Stimulated activated naive CD8-positive, alpha-beta T cell treated with anti-CD3 and anti-CD28 coated beads, Interleukin-15, Interleukin-2, amounts not matched to agents 100 ng/mL and 50 ng/mL, for 24 hours (primary cell): ENCODE data around the gene CPNE8.

Experiments
- H3K27ac Mint-ChIP-seq: one replicate; pipeline ENCODE4 v1.8.0; 2021; ENCODE audit warnings: mild to moderate bottlenecking, mixed read lengths
- H3K27me3 Mint-ChIP-seq: one replicate; pipeline ENCODE4 v1.8.0; 2021; ENCODE audit warnings: mixed read lengths
- H3K36me3 Mint-ChIP-seq: one replicate; pipeline ENCODE4 v1.8.0; 2021; ENCODE audit warnings: low read depth, mixed read lengths
- H3K4me1 Mint-ChIP-seq: one replicate; pipeline ENCODE4 v1.8.0; 2021; ENCODE audit warnings: low read depth, mixed read lengths
- H3K4me3 Mint-ChIP-seq: one replicate; pipeline ENCODE4 v1.8.0; 2021; ENCODE audit warnings: mild to moderate bottlenecking, mixed read lengths
- H3K9me3 Mint-ChIP-seq: one replicate; pipeline ENCODE4 v1.8.0; 2021; ENCODE audit warnings: mixed read lengths

Gene CPNE8

DNA sequence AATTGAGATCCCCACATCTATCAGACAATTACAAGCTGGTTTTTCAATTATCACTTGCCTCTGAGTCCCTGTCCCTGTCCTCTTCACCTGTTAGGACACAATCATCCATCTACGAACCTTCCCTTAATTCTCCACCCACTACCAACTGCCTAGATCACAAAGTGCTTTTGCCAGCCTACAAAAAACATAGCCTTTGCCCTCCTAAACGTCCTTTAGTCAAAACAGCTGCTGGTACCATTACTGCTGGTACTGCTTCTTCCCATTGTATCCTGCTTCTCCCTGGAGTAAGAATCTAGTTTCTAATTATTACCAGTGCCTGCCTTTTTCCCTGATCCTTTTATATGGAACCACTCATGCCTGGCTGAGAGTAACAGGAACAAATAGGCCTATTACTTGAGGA is 82.1 kb downstream of the CPNE8 start:
- H3K27me3 Mint-ChIP-seq = no peaks in the 10 kb centered on the region
- H3K27ac Mint-ChIP-seq = no peak overlapping the region
- no peaks in the 10 kb centered on the region for H3K4me1 Mint-ChIP-seq
- peaks cover 4% of the 10 kb centered on the region for H3K36me3 Mint-ChIP-seq
- H3K9me3 Mint-ChIP-seq = no peaks in the 10 kb centered on the region
- H3K4me3 Mint-ChIP-seq = no peak overlapping the region

DNA sequence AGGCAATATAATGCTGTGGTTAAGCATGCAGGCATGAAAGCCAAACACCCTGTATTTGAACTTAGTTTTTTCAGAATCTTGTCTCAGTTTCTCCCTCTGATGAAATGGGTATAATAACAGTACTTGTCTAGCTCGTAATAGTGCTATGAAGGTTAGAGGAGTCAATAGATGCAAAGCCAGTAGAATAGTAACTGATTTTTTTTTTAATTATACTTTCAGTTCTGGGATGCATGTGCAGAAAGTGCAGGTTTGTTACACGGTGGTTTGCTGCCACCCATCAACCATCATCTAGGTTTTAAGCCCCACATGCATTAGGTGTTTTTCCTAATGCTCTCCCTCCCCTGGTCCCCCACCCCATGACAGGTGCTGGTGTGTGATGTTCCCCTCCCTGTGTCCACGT is 87.4 kb downstream of the CPNE8 start:
- Mint-ChIP-seq H3K4me1 (no peaks in the 10 kb centered on the region), H3K27me3 (no peaks in the 10 kb centered on the region), H3K4me3 (no peak overlapping the region), H3K36me3 (no peaks in the 10 kb centered on the region), H3K27ac (no peak overlapping the region), H3K9me3 (no peaks in the 10 kb centered on the region)

DNA sequence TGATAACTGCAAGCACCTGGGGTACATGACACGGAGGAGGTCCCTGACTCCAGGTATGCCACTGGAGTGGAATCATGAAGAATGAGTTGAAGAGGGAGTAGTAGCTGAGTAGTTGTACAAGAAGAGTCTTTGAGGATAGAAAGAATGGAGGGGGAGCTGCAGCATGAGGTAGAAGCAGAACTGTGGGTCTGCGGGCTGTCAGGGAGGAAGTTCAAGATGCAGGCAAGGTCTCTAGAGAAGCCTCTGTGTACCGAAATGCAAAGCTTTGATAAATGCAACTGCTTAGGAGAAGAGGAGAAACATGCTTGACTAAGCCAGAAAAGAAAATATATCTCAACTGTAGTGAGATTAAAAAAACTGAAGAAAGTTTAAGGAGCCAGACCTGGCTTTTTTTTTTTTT is 91.5 kb downstream of the CPNE8 start:
- H3K36me3 Mint-ChIP-seq = peaks cover 5% of the 10 kb centered on the region
- H3K4me1 Mint-ChIP-seq = no peaks in the 10 kb centered on the region
- no peak overlapping the region for H3K4me3 Mint-ChIP-seq
- no peaks in the 10 kb centered on the region for H3K27me3 Mint-ChIP-seq
- peaks cover 10% of the 10 kb centered on the region for H3K9me3 Mint-ChIP-seq
- H3K27ac Mint-ChIP-seq = no peak overlapping the region

DNA sequence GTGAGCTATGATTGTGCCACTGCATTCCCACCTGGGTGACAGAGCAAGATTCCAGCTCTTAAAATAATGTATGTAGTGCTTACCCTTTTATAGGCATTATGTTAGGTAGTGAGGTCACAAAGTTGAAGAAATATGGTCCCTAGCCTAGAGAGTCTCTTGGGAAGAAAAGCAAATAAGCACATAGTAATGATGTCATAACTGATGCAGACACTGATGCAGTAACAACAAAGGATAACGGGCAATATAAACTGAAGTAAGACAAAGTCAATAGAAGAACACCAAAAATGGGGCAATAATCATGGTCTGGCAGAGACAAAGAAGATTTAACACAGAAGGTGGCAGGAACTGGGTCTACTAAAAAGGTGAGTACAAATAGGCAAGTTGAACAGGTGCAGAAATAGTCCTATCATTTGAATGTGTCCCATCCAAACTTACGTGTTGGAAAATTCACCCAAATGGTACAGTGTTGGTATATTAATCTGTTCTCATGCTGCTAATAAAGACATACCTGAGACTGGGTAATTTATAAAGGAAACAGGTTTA is 93.5 kb downstream of the CPNE8 start:
- Mint-ChIP-seq H3K27me3 (no peaks in the 10 kb centered on the region), H3K36me3 (peaks cover 5% of the 10 kb centered on the region), H3K9me3 (peaks cover 10% of the 10 kb centered on the region), H3K27ac (no peak overlapping the region), H3K4me1 (no peaks in the 10 kb centered on the region), H3K4me3 (no peak overlapping the region)

DNA sequence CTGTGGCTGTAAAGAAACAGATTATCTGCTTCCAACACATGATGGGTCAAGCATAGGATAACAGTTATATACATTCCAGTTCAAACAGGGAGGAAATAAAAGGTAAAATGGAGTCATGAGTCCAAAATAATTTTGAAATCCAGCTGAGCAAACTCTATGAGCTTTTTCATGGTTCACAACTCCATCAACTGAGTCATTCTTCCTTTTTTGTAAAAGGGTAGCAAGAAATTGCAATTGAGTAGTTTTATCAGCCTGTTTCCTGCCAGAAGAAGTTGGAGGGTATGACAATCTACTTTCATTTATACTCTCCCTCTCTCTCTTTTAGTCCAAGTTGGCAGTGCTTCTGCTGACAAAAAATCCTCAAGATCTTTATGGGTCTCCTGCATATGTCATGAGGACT is 95.6 kb downstream of the CPNE8 start:
- Mint-ChIP-seq H3K9me3 (peaks cover 10% of the 10 kb centered on the region), H3K4me1 (no peaks in the 10 kb centered on the region), H3K36me3 (peaks cover 5% of the 10 kb centered on the region), H3K4me3 (no peak overlapping the region), H3K27me3 (no peaks in the 10 kb centered on the region), H3K27ac (no peak overlapping the region)

DNA sequence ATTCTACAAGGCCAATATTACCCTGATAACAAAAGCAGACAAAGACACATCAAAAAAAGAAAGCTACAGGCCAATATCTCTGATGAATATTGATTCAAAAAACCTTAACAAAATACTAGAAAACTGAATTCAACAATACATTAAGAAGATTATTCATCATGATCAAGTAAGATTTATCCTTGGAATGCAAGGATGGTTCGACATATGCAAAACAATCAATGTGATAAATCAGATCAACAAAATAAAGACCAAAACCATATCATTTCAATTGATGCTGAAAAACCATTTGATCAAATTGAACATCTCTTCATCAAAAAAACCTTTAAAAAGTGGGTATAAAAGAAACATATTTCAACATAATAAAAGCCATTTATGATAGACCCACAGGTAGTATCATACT is 117.3 kb downstream of the CPNE8 start:
- no peaks in the 10 kb centered on the region for H3K27me3 Mint-ChIP-seq
- H3K4me3 Mint-ChIP-seq = no peak overlapping the region
- H3K9me3 Mint-ChIP-seq = peaks cover 43% of the 10 kb centered on the region
- no peak overlapping the region for H3K27ac Mint-ChIP-seq
- peaks cover 12% of the 10 kb centered on the region for H3K36me3 Mint-ChIP-seq
- no peaks in the 10 kb centered on the region for H3K4me1 Mint-ChIP-seq

DNA sequence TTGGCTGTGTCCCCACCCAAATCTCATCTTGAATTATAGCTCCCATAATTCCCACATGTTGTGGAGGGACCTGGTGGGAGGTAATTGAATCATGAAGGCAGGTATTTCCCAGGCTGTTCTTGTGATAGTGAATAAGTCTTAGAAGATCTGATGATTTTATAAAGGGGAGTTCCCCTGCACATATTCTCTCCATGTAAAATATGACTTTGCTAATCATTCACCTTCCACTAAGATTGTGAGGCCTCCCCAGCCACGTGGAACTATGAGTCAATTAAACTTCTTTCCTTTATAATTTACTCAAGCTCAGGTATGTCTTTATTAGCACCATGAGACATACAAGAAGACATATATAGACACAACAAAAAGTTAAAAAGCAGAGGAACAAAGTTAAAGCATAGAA is 120.0 kb downstream of the CPNE8 start:
- H3K4me1 Mint-ChIP-seq = no peaks in the 10 kb centered on the region
- H3K27me3 Mint-ChIP-seq = no peaks in the 10 kb centered on the region
- no peak overlapping the region for H3K4me3 Mint-ChIP-seq
- H3K9me3 Mint-ChIP-seq = peaks cover 40% of the 10 kb centered on the region
- no peak overlapping the region for H3K27ac Mint-ChIP-seq
- peaks cover 8% of the 10 kb centered on the region for H3K36me3 Mint-ChIP-seq

DNA sequence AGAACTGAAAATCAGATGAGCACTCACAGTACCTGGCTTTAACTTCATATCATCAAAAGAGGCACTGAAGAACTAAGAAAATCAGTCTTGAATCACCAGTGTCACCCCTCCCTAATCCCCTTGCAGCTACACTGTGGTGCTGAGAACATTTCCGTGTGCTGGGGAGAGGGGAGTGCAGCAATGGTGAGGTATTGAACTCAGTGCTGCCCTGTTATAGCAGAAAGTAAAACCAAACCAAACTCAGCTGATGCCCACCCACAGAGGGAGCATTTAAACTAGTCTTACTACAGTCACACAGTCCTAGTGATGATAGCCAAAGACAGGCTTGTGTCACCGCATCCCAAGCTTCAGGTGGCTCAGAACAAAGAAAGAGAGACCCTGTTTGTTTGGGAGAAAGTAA is 122.1 kb downstream of the CPNE8 start:
- peaks cover 32% of the 10 kb centered on the region for H3K9me3 Mint-ChIP-seq
- no peak overlapping the region for H3K27ac Mint-ChIP-seq
- H3K36me3 Mint-ChIP-seq = no peaks in the 10 kb centered on the region
- H3K4me1 Mint-ChIP-seq = no peaks in the 10 kb centered on the region
- H3K4me3 Mint-ChIP-seq = no peak overlapping the region
- no peaks in the 10 kb centered on the region for H3K27me3 Mint-ChIP-seq

DNA sequence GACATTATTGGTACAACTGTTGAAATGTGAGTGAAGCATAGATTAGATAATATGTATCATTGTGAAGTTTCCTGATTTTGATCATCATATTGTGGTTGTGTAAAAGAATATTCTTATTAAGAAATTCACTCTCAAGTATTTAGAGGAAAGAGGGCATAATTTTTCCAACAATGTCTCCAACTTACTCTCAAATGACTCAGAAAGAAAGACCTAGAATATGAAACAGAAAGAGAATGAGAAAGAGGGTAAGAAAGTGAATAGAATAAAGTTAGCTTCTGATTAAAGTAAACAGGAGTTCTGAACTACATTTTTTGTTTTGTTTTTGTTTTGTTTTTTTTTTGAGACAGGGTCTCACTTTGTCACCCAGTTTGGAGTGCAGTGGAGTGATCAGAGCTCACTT is 123.0 kb downstream of the CPNE8 start:
- H3K4me1 Mint-ChIP-seq = no peaks in the 10 kb centered on the region

DNA sequence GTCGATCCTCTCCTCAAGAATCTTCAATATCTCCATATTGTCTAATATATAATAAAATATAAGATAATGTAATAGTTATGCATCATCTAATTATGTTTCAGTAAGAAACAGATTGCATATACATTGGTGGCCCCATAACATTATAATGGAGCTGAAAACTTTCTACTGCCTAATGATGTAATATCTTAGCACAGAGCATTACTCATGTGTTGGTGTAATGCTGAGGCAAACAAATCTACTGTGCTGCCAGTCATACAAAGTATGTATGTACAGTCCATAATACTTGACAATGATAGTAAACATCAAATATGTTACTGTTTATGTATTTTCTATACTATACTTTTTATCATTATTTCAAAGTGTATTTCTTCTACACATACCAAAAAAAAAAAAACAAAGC is 128.7 kb downstream of the CPNE8 start:
- peaks cover 10% of the 10 kb centered on the region for H3K4me1 Mint-ChIP-seq
- H3K27ac Mint-ChIP-seq = no peak overlapping the region
- no peak overlapping the region for H3K4me3 Mint-ChIP-seq
- peaks cover 9% of the 10 kb centered on the region for H3K9me3 Mint-ChIP-seq
- H3K36me3 Mint-ChIP-seq = no peaks in the 10 kb centered on the region
- H3K27me3 Mint-ChIP-seq = no peaks in the 10 kb centered on the region

More for the DNA sequence above, 123.0 kb downstream of the CPNE8 start:
- no peak overlapping the region for H3K4me3 Mint-ChIP-seq
- H3K9me3 Mint-ChIP-seq = peaks cover 23% of the 10 kb centered on the region
- H3K27me3 Mint-ChIP-seq = no peaks in the 10 kb centered on the region
- no peak overlapping the region for H3K27ac Mint-ChIP-seq
- H3K36me3 Mint-ChIP-seq = no peaks in the 10 kb centered on the region

DNA sequence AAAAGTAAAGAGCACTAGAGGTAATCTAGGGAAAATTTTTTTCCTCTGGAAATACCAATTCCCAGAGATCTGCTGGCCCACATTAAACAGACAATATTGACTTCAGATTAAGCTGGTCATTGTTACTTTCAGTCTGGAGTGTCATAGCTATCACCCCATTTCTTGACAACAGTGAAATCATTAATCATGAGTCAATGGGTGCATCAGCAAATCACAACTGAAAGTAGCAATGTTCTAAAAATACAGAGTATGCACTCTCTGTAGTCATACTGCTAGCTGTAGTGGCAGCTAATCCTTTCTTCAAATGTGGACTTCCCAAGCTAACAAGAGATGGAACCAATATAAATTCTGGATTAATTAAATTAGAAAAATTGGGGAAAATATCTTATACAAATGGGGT is 129.9 kb downstream of the CPNE8 start:
- H3K9me3 Mint-ChIP-seq = peaks cover 5% of the 10 kb centered on the region
- no peaks in the 10 kb centered on the region for H3K36me3 Mint-ChIP-seq
- H3K4me3 Mint-ChIP-seq = no peak overlapping the region
- H3K4me1 Mint-ChIP-seq = peaks cover 11% of the 10 kb centered on the region
- H3K27me3 Mint-ChIP-seq = no peaks in the 10 kb centered on the region
- no peak overlapping the region for H3K27ac Mint-ChIP-seq

DNA sequence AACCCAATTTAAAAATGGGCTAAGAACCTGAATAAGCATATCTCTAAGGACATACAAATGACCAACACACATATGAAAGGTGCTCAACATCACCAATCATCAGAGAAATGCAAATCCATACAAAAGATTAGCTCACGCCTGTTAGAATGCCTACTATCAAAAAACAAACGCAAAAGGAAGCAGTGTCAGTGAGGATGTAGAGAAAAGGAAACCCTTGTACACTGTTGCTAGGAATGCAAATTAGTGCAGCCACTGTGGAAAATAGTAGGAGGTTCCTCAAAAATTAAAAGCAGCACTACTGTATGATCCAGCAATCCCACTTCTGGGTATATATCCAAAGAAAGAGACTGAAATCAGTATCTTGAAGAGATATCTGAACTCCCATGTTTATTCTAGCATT is 133.0 kb downstream of the CPNE8 start:
- H3K27ac Mint-ChIP-seq = no peak overlapping the region
- no peaks in the 10 kb centered on the region for H3K36me3 Mint-ChIP-seq
- no peaks in the 10 kb centered on the region for H3K9me3 Mint-ChIP-seq
- no peaks in the 10 kb centered on the region for H3K27me3 Mint-ChIP-seq
- H3K4me1 Mint-ChIP-seq = peaks cover 11% of the 10 kb centered on the region
- no peak overlapping the region for H3K4me3 Mint-ChIP-seq

DNA sequence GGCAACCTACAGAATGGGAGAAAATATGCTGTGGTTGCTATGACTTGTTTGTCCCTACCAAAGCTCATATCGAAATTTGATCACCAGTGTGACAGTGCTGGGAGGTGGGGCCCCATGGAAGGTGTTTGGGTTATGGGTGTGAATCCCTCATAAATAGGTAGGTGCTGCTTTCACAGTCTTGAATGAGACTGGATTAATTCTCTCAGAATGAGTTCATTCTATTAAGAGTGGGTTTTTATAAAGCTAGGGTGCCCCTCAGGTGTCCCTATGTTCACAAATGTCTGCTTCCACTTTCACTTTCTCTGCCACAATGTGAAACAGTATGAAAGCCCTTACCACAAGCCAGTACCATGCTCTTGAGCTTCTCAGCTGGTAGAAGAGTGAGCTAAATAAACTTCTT is 133.5 kb downstream of the CPNE8 start:
- Mint-ChIP-seq H3K27ac (peak overlapping the region; percentile 15), H3K36me3 (no peaks in the 10 kb centered on the region), H3K4me3 (peak overlapping the region; percentile 41), H3K9me3 (no peaks in the 10 kb centered on the region), H3K27me3 (no peaks in the 10 kb centered on the region), H3K4me1 (peaks cover 11% of the 10 kb centered on the region)

DNA sequence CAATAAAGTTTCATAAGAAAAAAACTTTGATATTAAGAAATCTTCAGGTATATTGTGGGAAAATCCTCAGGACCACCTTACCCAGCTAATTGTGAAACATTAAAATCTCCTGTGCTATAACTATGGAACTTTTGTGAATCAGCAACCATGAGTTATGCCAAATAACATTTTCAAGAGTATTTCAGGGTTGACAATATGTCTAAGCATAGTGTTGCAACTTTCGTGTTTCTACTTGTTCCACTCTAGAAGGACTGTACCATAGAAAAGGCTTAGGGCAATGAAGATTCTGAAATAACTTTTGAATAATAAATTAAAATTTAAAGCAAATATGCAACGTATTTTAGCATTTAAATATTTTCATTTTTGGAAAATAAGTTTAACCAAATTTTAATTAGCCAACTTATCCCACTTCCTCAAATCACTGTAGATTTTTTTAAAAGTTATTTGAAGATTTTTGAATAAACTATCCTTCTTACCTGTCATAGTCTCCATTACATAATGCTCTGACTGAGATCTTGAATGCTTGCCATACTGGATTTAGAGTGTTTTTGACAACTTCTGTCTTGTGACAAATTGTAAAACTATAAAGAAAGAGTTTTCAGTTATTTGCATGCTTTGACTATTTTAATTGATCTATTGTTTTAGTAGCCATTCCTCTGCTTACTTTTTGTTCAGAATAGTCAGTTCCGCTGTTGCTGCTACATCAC is 143.6 kb downstream of the CPNE8 start:
- H3K9me3 Mint-ChIP-seq = peaks cover 7% of the 10 kb centered on the region
- no peaks in the 10 kb centered on the region for H3K27me3 Mint-ChIP-seq
- H3K4me1 Mint-ChIP-seq = no peaks in the 10 kb centered on the region
- H3K27ac Mint-ChIP-seq = no peak overlapping the region
- no peaks in the 10 kb centered on the region for H3K36me3 Mint-ChIP-seq
- H3K4me3 Mint-ChIP-seq = no peak overlapping the region

DNA sequence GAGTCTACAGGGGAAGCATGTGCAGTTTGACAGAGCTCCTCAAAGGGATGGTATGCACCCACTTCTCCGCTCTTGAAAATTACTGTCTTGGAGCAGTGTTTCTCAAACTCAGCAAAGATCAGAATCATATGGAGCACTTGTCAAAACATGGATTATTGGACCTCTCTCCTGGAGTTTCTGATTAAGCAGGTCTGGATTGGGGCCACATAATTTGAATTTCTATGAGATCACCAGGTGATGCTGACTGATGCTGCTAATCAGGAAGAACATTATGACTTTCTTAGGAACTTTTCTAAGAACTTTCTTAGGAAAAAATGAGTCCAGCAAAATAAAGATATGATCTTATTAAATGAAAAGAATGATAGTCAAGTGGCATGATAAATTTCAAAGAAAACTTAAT is 144.3 kb downstream of the CPNE8 start:
- Mint-ChIP-seq H3K4me1 (no peaks in the 10 kb centered on the region), H3K4me3 (no peak overlapping the region), H3K27me3 (no peaks in the 10 kb centered on the region), H3K27ac (no peak overlapping the region), H3K9me3 (peaks cover 7% of the 10 kb centered on the region), H3K36me3 (no peaks in the 10 kb centered on the region)

DNA sequence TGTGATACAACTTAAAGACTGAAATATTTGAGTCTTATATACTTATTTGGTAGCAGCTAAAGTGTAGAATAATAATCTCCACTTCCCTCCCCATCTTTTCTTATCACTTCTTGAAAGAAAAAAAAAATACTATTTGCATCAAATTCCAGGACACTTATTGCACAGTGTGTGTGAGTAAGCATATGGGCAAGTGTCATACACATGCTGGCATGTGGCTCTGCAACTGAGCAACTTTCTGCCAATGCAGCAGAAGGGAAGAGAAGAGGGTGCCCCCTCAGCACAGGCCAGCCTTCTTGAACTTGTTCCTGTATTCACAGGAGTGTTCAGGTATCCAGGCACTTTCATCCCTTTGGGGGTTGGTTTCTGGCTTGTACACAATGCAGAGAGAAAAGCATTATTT is 145.8 kb downstream of the CPNE8 start:
- Mint-ChIP-seq H3K27ac (no peak overlapping the region), H3K36me3 (no peaks in the 10 kb centered on the region), H3K4me3 (no peak overlapping the region), H3K4me1 (no peaks in the 10 kb centered on the region), H3K27me3 (no peaks in the 10 kb centered on the region), H3K9me3 (peaks cover 7% of the 10 kb centered on the region)
